Trophoblast cell (in vitro differentiated cells and primary cell): ENCODE data around the gene ADPGK.

Experiments used
- DNase-seq, 2 donors: peaks; one replicate each; pipeline ENCODE4 v3.0.0-alpha.2; 2016
- H2AFZ ChIP-seq: 2 replicates; pipeline ENCODE4 v1.6.1; 2013; ENCODE audit warnings: low read length, moderate library complexity, mild to moderate bottlenecking; ENCODE audit not compliant: insufficient read depth, poor library complexity
- H2AK5ac ChIP-seq: 2 replicates; pipeline ENCODE4 v1.6.1; 2013; ENCODE audit warnings: mild to moderate bottlenecking, low read length
- H2BK120ac ChIP-seq: 2 replicates; pipeline ENCODE4 v1.6.1; 2013; ENCODE audit warnings: low read length, mild to moderate bottlenecking, moderate library complexity; ENCODE audit not compliant: insufficient read depth, poor library complexity
- H2BK12ac ChIP-seq: 2 replicates; pipeline ENCODE4 v1.6.1; 2013; ENCODE audit warnings: mild to moderate bottlenecking, low read length, moderate library complexity
- H2BK5ac ChIP-seq: 2 replicates; pipeline ENCODE4 v1.6.1; 2013; ENCODE audit warnings: low read length, low read depth, moderate library complexity, mild to moderate bottlenecking; ENCODE audit not compliant: poor library complexity
- H3K14ac ChIP-seq: 2 replicates; pipeline ENCODE4 v1.6.1; 2013; ENCODE audit warnings: mild to moderate bottlenecking, low read length
- H3K18ac ChIP-seq: 2 replicates; pipeline ENCODE4 v1.6.1; 2013; ENCODE audit warnings: mild to moderate bottlenecking, low read length
- H3K23ac ChIP-seq: 2 replicates; pipeline ENCODE4 v1.6.1; 2013; ENCODE audit warnings: low read length
- H3K27ac ChIP-seq: 2 replicates; pipeline ENCODE4 v1.5.1; 2013; ENCODE audit warnings: low read depth, mild to moderate bottlenecking, inconsistent platforms, low read length, moderate library complexity
- H3K27me3 ChIP-seq: 2 replicates; pipeline ENCODE4 v1.6.1; 2013; ENCODE audit warnings: inconsistent platforms, mild to moderate bottlenecking, low read length, moderate library complexity; ENCODE audit not compliant: insufficient read depth
- H3K36me3 ChIP-seq, 2 experiments: 1 replicate in 1 of 2; 2 replicates in 1 of 2; pipeline ENCODE4 v1.6.1; 2013; ENCODE audit warnings: low read length in 2 of 2, mild to moderate bottlenecking in 2 of 2, moderate library complexity in 1 of 2; ENCODE audit not compliant: insufficient read depth in 2 of 2, control insufficient read depth in 1 of 2
- H3K4ac ChIP-seq: 2 replicates; pipeline ENCODE4 v1.6.1; 2013; ENCODE audit warnings: low read depth, mild to moderate bottlenecking, low read length, moderate library complexity
- H3K4me1 ChIP-seq, 2 experiments: 1 replicate in 1 of 2; 2 replicates in 1 of 2; pipeline ENCODE4 v1.6.1; 2013; ENCODE audit warnings: low read length in 2 of 2, mild to moderate bottlenecking in 2 of 2, moderate library complexity in 1 of 2; ENCODE audit not compliant: insufficient read depth in 2 of 2, control insufficient read depth in 1 of 2
- H3K4me2 ChIP-seq: 2 replicates; pipeline ENCODE4 v1.6.1; 2013; ENCODE audit warnings: inconsistent platforms, mild to moderate bottlenecking, low read length, moderate library complexity
- H3K4me3 ChIP-seq: 2 replicates; pipeline ENCODE4 v1.5.1; 2013; ENCODE audit warnings: mild to moderate bottlenecking, low read depth, low read length, inconsistent platforms
- H3K79me1 ChIP-seq: one replicate; pipeline ENCODE4 v1.6.1; 2013; ENCODE audit warnings: low read length
- H3K79me2 ChIP-seq: 2 replicates; pipeline ENCODE4 v1.6.1; 2013; ENCODE audit warnings: low read length, mild to moderate bottlenecking; ENCODE audit not compliant: control insufficient read depth, insufficient read depth, poor library complexity
- H3K9ac ChIP-seq: 2 replicates; pipeline ENCODE4 v1.6.1; 2013; ENCODE audit warnings: mild to moderate bottlenecking, low read length
- H3K9me3 ChIP-seq: 2 replicates; pipeline ENCODE4 v1.6.1; 2013; ENCODE audit warnings: low read depth, mild to moderate bottlenecking, control low read depth, inconsistent platforms, low read length; ENCODE audit not compliant: insufficient read depth
- H4K12ac ChIP-seq: 2 replicates; pipeline ENCODE4 v1.6.1; 2013; ENCODE audit warnings: low read depth, mild to moderate bottlenecking, low read length, moderate library complexity
- H4K8ac ChIP-seq: 2 replicates; pipeline ENCODE4 v1.6.1; 2013; ENCODE audit warnings: low read depth, mild to moderate bottlenecking, low read length, moderate library complexity
- H4K91ac ChIP-seq: one replicate; pipeline ENCODE4 v1.6.1; 2013; ENCODE audit warnings: low read depth, mild to moderate bottlenecking, low read length, moderate library complexity
- WGBS: extraction: QIAGEN DNeasy Blood & Tissue Kit; methylation state at CpG from one replicate; pipeline ENCODE4 v1.1.7; 2013; ENCODE audit warnings: missing lambda C conversion rate; ENCODE audit not compliant: insufficient read length, insufficient coverage; ENCODE audit errors: extremely low coverage; 5-methylcytosine and 5-hydroxymethylcytosine counted together

Gene ADPGK

DNA sequence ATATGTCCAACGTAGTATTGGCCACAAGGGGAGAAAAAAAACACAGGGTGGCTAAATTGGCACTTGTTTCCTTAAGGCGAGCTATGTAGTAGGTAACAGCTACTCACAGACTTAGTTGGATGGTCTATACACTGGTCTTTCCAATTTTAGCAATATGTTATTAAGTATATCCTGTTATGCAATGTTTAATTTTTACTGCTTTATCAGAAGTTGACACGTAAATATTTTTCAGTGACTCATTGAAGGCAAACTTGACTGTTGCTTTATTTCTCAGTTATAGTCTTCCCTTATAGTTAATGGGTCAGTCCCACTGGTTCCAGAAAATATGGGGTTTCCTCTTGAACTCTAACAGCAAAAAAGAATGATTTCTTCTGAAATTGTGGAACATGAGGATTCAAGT is 46.5 kb downstream of the ADPGK start:
- no peaks in the 10 kb centered on the region for H3K79me2 ChIP-seq
- no peak overlapping the region for H4K8ac ChIP-seq
- no CpG with 5 or more reads among the region's 3 CpGs for whole genome bisulfite sequencing
- no peaks in the 10 kb centered on the region for H3K27me3 ChIP-seq
- no peak overlapping the region for H2BK120ac ChIP-seq
- H3K23ac ChIP-seq, result no peak overlapping the region
- no peak overlapping the region for H4K91ac ChIP-seq
- H2AFZ ChIP-seq, result no peak overlapping the region
- no peak overlapping the region for H3K14ac ChIP-seq
- no peak overlapping the region for H2BK5ac ChIP-seq
- H3K4me1 ChIP-seq, result no peaks in the 10 kb centered on the region
- H3K4me2 ChIP-seq, result no peak overlapping the region
- H3K79me1 ChIP-seq, result no peaks in the 10 kb centered on the region
- no peak for DNase-seq
- H3K9me3 ChIP-seq, result no peaks in the 10 kb centered on the region
- peaks cover 3 to 14% of the 10 kb centered on the region in 2 experiments for H3K36me3 ChIP-seq
- no peak overlapping the region for H3K27ac ChIP-seq
- no peak overlapping the region for H3K9ac ChIP-seq
- no peak overlapping the region for H2AK5ac ChIP-seq
- H2BK12ac ChIP-seq, result no peak overlapping the region
- no peak overlapping the region for H4K12ac ChIP-seq
- no peak overlapping the region for H3K4me3 ChIP-seq
- H3K4ac ChIP-seq, result no peak overlapping the region
- H3K18ac ChIP-seq, result no peak overlapping the region

DNA sequence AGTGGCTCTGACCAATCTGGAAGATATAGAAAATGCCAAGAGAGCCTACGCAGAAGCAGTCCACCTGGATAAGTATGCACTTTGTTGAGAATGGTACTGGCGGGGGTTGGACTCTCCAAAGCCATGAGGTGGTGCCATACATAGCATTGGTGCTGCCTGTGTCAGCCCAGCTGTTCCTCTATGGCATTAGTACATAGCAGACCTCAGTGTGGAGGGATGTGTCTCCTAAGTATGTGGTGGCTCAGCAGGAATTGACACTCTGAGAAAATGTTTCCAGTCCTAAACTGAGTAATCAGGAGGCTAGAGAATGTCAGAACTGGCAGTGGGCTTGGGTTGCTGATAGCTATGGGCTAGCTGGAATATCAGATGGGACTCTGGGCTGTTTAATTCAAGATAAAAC is 48.4 kb downstream of the ADPGK start:
- Histone ChIP-seq H3K27ac (no peak overlapping the region), H3K9me3 (no peaks in the 10 kb centered on the region), H3K79me1 (no peaks in the 10 kb centered on the region), H3K79me2 (no peaks in the 10 kb centered on the region), H3K9ac (no peak overlapping the region), H3K18ac (no peak overlapping the region), H3K4me1 (no peaks in the 10 kb centered on the region), H3K4ac (no peak overlapping the region), H2AK5ac (no peak overlapping the region), H2AFZ (no peak overlapping the region), H4K91ac (no peak overlapping the region), H4K8ac (no peak overlapping the region), H2BK12ac (no peak overlapping the region), H3K36me3 (peaks cover 3 to 18% of the 10 kb centered on the region in 2 experiments), H4K12ac (no peak overlapping the region), H3K27me3 (no peaks in the 10 kb centered on the region), H3K23ac (no peak overlapping the region), H3K4me3 (no peak overlapping the region), H3K14ac (no peak overlapping the region), H2BK5ac (no peak overlapping the region), H2BK120ac (no peak overlapping the region), H3K4me2 (no peak overlapping the region)
- no peak for DNase-seq
- no CpG with 5 or more reads among the region's 2 CpGs for WGBS

DNA sequence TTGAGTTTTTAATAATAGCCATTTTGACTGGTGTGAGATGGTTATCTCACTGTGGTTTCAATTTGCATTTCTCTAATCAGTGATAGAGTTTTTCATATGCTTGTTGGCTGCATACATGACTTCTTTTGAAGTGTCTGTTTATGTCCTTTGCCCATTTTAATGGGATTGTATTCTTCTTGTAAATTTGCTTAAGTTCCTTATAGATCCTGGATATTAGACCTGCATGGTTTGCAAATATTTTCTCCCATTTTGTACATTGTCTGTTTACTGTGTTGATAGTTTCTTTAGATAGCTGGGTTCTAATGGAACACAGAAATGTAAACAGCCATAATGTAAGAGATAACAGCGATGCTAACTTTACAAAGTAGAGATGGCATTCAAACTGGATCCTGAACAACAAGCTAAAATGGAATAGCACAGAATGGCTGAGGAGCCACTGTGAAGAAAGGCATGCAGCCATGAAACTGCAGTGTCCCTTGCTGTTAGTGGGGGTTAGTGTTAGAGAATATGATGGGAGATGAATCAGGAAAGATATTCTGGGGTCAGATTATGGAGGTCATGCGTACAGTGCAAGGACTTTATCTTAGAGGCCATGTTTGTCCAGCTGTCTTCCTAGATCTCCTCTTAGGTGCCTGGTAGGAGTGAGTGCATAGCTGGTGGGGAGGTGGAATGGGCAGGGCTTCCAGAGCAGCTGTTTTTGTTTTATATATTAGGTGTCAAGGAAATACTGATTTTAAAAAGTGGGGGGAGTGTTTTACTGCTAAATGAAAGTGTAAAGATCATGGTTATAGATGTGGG is 49.4 kb downstream of the ADPGK start:
- no peak overlapping the region for H4K91ac ChIP-seq
- H2BK12ac ChIP-seq, result no peak overlapping the region
- H3K27me3 ChIP-seq, result no peaks in the 10 kb centered on the region
- H2BK5ac ChIP-seq, result no peak overlapping the region
- no peaks in the 10 kb centered on the region for H3K79me2 ChIP-seq
- no peak overlapping the region for H2AK5ac ChIP-seq
- no peak overlapping the region for H4K8ac ChIP-seq
- H3K27ac ChIP-seq, result no peak overlapping the region
- no peak overlapping the region for H3K4ac ChIP-seq
- no peak overlapping the region for H3K4me2 ChIP-seq
- no peak overlapping the region for H2AFZ ChIP-seq
- no peak overlapping the region for H3K4me3 ChIP-seq
- no peak overlapping the region for H4K12ac ChIP-seq
- no peak overlapping the region for H3K14ac ChIP-seq
- no peak overlapping the region for H3K18ac ChIP-seq
- H3K9ac ChIP-seq, result no peak overlapping the region
- H3K23ac ChIP-seq, result no peak overlapping the region
- H2BK120ac ChIP-seq, result no peak overlapping the region
- peak in 1 of 2 donors; percentile 10 for DNase-seq
- peaks cover 3 to 18% of the 10 kb centered on the region in 2 experiments for H3K36me3 ChIP-seq
- WGBS, result no CpG with 5 or more reads among the region's 2 CpGs
- no peaks in the 10 kb centered on the region for H3K4me1 ChIP-seq
- H3K79me1 ChIP-seq, result no peaks in the 10 kb centered on the region
- no peaks in the 10 kb centered on the region for H3K9me3 ChIP-seq

DNA sequence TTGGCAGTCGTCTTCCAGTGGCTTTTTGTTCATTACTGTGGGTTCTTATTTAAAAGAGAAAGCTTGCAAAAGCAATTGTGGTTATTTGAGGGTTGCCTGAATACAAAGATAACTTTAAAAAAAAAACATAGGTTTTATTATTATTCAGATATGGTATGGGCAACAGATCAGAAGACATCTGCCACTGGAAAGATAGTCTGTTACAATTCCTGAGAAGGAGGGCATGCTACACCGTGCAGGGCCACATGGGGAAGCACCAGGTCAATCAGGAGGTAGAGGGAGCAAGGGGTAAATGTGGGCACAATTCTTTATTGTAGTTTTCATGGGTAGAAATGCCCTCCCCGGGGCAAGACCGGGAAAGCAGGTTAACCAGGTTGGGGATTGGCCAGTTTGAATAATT is 51.0 kb downstream of the ADPGK start:
- no peaks in the 10 kb centered on the region for H3K79me1 ChIP-seq
- no peaks in the 10 kb centered on the region for H3K27me3 ChIP-seq
- no peak overlapping the region for H2AK5ac ChIP-seq
- H2AFZ ChIP-seq, result no peak overlapping the region
- H3K36me3 ChIP-seq, result peaks cover 3 to 15% of the 10 kb centered on the region in 2 experiments
- no peak overlapping the region for H4K12ac ChIP-seq
- H3K4me2 ChIP-seq, result no peak overlapping the region
- H2BK5ac ChIP-seq, result no peak overlapping the region
- no peaks in the 10 kb centered on the region for H3K9me3 ChIP-seq
- no peak overlapping the region for H3K4ac ChIP-seq
- DNase-seq, result no peak
- no peak overlapping the region for H4K8ac ChIP-seq
- no peak overlapping the region for H3K23ac ChIP-seq
- no CpG with 5 or more reads among the region's 4 CpGs for WGBS
- H3K18ac ChIP-seq, result no peak overlapping the region
- H2BK12ac ChIP-seq, result no peak overlapping the region
- no peak overlapping the region for H3K27ac ChIP-seq
- H3K4me1 ChIP-seq, result no peaks in the 10 kb centered on the region
- H3K9ac ChIP-seq, result no peak overlapping the region
- H4K91ac ChIP-seq, result no peak overlapping the region
- no peak overlapping the region for H2BK120ac ChIP-seq
- no peaks in the 10 kb centered on the region for H3K79me2 ChIP-seq
- no peak overlapping the region for H3K14ac ChIP-seq
- no peak overlapping the region for H3K4me3 ChIP-seq
